Duodenal mucosa (tissue), 2 donors: Measurements from ENCODE around the gene ASIC2.

ENCODE experiments used
- H3K27ac ChIP-seq: one replicate; pipeline ENCODE4 v1.7.0; 2013; ENCODE audit warnings: low read depth, low read length
- H3K27me3 ChIP-seq, 2 donors: one replicate each; pipeline ENCODE4 v1.7.0; 2013; ENCODE audit warnings: low read length in 2 of 2, control low read depth in 1 of 2; ENCODE audit not compliant: insufficient read depth in 2 of 2, control insufficient read depth in 1 of 2
- H3K36me3 ChIP-seq, 2 donors: one replicate each; pipeline ENCODE4 v1.7.0; 2013; ENCODE audit warnings: low read length in 2 of 2, control low read depth in 1 of 2; ENCODE audit not compliant: insufficient read depth in 2 of 2, control insufficient read depth in 1 of 2
- H3K4me1 ChIP-seq, 2 donors: one replicate each; pipeline ENCODE4 v1.7.0; 2013; ENCODE audit warnings: low read length in 2 of 2, control low read depth in 1 of 2; ENCODE audit not compliant: insufficient read depth in 2 of 2, control insufficient read depth in 1 of 2
- H3K4me3 ChIP-seq, 2 donors: one replicate each; pipeline ENCODE4 v1.7.0; 2013; ENCODE audit warnings: low read length in 2 of 2, low read depth in 1 of 2
- H3K9ac ChIP-seq, 2 donors: one replicate each; pipeline ENCODE4 v1.7.0; 2013; ENCODE audit warnings: low read length in 2 of 2, low read depth in 1 of 2
- H3K9me3 ChIP-seq, 2 donors: one replicate each; pipeline ENCODE4 v1.7.0; 2013; ENCODE audit warnings: low read length in 2 of 2, control low read depth in 1 of 2; ENCODE audit not compliant: control insufficient read depth in 1 of 2

The ASIC2 gene

DNA sequence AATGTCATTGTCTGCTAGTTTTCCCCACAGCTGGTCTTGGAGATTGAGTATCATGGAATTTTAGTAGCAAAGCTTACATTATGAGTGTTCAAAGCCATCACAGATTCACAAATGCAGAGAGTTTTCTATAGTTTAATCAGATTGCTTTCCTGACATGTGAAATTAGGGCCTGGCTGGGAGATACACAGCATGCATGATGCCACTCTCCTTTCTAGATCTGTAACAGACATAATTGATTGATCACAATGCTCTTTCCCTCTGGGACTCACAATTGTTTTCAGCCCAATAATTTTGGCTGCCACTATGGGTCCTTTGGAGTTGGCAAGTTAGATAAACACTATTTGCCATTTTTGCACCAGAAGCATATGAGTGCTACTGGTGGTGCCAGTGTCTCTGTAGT, 168.9 kb downstream of the ASIC2 start:
- H3K4me1 ChIP-seq, result no peaks in the 10 kb centered on the region
- no peak overlapping the region for H3K27ac ChIP-seq
- H3K9ac ChIP-seq, result no peak overlapping the region
- H3K27me3 ChIP-seq, result no peaks in the 10 kb centered on the region
- H3K36me3 ChIP-seq, result no peaks in the 10 kb centered on the region
- no peak overlapping the region for H3K4me3 ChIP-seq
- H3K9me3 ChIP-seq, result no peaks in the 10 kb centered on the region

DNA sequence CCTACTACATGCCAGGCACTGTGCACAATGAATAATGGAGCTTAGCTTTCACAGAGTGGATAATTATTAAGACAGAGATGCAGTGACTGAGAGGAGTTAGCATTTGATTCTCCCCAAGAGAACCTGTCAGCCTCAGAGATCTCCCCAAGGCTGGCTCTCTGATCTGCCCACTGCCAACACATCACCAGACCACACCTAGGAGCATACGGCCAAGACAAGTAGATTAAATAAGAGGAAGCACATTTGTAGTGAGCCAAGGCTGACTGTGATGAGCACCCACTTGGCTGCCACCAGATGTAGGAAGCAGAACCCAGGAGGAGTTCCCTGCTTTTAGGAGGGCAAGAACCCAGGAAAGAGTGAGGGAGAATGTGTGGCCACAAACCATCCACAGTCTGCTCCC, 171.3 kb downstream of the ASIC2 start:
- H3K4me1 ChIP-seq, result no peaks in the 10 kb centered on the region
- no peaks in the 10 kb centered on the region for H3K27me3 ChIP-seq
- H3K36me3 ChIP-seq, result no peaks in the 10 kb centered on the region
- H3K27ac ChIP-seq, result no peak overlapping the region
- H3K9me3 ChIP-seq, result no peaks in the 10 kb centered on the region
- H3K4me3 ChIP-seq, result no peak overlapping the region
- no peak overlapping the region for H3K9ac ChIP-seq

DNA sequence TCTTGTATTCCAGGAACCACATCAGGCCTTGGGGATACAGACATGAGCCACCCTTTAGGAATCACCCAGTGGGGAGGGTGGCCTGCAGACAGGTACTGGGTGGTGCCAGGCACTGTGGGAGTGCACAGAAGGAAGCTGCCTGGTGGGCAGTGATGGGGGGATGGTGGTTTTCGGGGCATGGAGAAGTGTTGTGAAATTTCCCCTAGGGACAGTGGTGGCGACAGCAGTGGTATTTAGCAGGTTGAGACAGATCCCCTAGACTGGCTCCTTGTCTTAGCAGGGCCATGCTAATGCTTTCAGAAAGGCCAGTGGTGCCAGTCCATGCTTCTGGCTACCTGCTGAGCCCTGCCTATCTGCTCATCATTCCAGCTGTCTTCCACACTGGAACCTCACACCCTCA, 171.8 kb downstream of the ASIC2 start:
- H3K9ac ChIP-seq, result no peak overlapping the region
- H3K36me3 ChIP-seq, result no peaks in the 10 kb centered on the region
- H3K4me3 ChIP-seq, result no peak overlapping the region
- H3K9me3 ChIP-seq, result no peaks in the 10 kb centered on the region
- no peaks in the 10 kb centered on the region for H3K27me3 ChIP-seq
- no peak overlapping the region for H3K27ac ChIP-seq
- H3K4me1 ChIP-seq, result no peaks in the 10 kb centered on the region

DNA sequence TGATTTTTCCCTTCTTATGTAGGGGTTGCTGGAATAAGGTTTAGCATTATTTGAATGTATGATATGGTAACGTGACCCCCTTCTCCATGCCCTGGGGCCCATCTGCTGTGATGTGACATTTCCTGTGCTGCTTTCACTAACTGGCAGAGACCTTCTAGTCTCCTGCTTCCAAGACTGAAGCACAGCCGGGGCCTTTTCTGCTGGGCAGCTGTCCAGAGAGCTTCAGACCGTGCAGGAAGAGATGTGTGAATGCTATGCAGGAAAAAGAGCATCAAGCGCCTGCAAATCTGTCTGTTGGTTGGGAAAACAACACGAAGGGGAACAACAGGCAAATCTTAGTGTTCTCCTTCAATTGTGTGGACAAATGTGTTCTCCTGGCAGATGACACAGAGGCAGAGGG, 173.0 kb downstream of the ASIC2 start:
- H3K9ac ChIP-seq, result no peak overlapping the region
- H3K4me3 ChIP-seq, result no peak overlapping the region
- H3K4me1 ChIP-seq, result no peaks in the 10 kb centered on the region
- H3K27me3 ChIP-seq, result no peaks in the 10 kb centered on the region
- H3K9me3 ChIP-seq, result no peaks in the 10 kb centered on the region
- H3K27ac ChIP-seq, result no peak overlapping the region
- no peaks in the 10 kb centered on the region for H3K36me3 ChIP-seq

DNA sequence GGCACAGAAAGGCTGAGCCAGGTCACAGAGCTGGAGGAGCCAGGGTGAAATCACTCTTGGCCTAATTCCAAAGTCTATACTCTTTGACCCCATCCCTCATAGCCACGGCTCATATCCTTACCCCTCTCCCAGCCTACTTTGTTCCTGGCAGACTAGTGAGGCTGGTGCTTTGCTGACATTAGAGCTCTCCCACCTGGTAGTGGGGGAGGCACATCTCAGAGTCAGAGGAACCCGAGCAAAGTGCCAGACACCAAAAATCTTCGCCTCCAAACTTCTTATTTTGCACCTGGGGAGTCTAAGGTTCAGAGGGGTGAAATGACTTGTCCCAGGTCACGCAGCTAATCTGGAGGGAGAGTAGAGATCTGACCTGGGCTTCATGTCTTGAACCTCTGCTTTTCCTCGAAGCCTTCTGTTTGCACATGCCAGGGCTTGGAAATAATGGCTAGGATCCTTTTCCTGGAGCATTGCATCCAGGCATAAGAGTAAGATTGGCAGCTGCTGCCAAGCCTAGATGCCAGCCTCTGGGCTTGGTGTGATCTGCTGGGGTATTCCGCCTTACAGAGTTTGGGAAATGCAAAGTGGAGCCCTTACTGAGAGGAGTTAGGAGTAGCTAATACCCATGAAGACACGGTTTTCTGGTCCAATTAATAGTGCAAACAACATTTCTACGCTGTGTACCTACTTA, 174.6 kb downstream of the ASIC2 start:
- H3K9me3 ChIP-seq, result no peaks in the 10 kb centered on the region
- H3K4me1 ChIP-seq, result no peaks in the 10 kb centered on the region
- no peaks in the 10 kb centered on the region for H3K36me3 ChIP-seq
- H3K27me3 ChIP-seq, result no peaks in the 10 kb centered on the region
- H3K9ac ChIP-seq, result no peak overlapping the region
- no peak overlapping the region for H3K4me3 ChIP-seq
- no peak overlapping the region for H3K27ac ChIP-seq

DNA sequence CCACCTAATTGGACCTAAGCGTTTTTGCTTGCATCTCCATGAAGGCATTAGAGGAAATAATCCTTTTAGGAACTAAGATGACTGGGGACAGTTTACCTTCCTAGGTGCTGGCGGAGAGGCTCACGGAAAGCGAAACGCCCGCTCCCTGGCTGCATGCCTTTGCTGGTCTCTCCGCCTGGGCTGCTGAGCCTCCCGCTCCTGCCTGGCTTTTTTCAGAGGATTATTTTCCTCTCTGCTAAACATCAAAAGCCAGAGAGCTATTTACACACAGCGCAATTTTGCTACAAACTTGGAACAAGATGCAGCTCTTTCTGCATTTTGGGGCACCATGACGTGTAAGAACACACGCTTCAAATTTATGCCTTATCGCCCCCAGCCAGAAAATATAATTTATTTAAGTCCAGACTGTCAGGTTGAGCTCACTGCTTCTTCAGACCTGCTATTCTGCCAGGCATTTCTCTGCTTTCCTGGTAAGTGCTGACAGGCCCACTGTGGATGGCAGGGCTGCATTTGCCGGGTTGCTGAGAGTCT, 177.0 kb downstream of the ASIC2 start:
- no peak overlapping the region for H3K4me3 ChIP-seq
- no peaks in the 10 kb centered on the region for H3K4me1 ChIP-seq
- H3K27me3 ChIP-seq, result no peaks in the 10 kb centered on the region

DNA sequence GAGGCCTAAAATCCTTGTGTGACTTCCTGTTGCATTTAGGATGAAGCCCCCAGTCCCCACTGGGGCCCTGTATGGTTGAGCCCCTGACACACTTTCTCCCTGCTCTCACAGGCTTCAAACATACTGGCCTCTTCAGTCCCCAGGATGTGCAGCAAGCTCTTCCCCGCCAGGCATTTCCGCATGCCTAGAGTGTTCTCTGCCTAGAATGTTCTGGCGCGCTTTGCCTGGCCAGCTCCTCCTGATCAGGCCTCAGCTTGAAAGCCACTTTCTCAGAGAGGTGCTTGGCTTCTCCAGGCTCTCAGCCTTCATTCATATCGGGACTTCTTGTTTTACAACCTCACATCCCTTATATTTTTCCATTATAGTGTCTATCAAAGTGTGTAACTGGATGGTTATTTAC, 177.7 kb downstream of the ASIC2 start:
- no peaks in the 10 kb centered on the region for H3K9me3 ChIP-seq
- H3K4me3 ChIP-seq, result no peak overlapping the region
- H3K9ac ChIP-seq, result no peak overlapping the region
- H3K4me1 ChIP-seq, result no peaks in the 10 kb centered on the region
- H3K27me3 ChIP-seq, result no peaks in the 10 kb centered on the region
- H3K27ac ChIP-seq, result no peak overlapping the region
- H3K36me3 ChIP-seq, result no peaks in the 10 kb centered on the region

More for the DNA sequence above, 177.0 kb downstream of the ASIC2 start:
- no peak overlapping the region for H3K27ac ChIP-seq
- H3K9me3 ChIP-seq, result no peaks in the 10 kb centered on the region
- no peak overlapping the region for H3K9ac ChIP-seq
- H3K36me3 ChIP-seq, result no peaks in the 10 kb centered on the region

DNA sequence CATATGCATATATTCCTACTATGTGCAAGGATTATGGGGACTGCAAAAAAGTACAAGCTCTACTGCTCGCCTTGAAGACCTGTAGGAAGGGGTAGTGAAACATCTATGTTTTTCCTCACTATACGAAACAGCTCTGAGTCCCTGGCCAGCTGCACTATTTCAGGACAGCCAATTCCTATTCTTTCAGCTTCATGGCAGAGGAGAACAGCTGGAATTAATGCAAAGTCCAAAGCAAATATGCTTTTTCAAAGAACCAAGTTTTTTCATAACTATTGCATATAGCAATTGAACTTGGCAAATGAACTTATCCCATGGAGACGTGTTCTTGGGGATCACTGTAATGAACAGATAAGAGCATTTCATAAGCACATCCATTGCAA, 179.1 kb downstream of the ASIC2 start:
- Histone ChIP-seq H3K4me1 (no peaks in the 10 kb centered on the region), H3K4me3 (no peak overlapping the region), H3K27ac (no peak overlapping the region), H3K9ac (no peak overlapping the region), H3K27me3 (no peaks in the 10 kb centered on the region), H3K36me3 (no peaks in the 10 kb centered on the region), H3K9me3 (no peaks in the 10 kb centered on the region)

DNA sequence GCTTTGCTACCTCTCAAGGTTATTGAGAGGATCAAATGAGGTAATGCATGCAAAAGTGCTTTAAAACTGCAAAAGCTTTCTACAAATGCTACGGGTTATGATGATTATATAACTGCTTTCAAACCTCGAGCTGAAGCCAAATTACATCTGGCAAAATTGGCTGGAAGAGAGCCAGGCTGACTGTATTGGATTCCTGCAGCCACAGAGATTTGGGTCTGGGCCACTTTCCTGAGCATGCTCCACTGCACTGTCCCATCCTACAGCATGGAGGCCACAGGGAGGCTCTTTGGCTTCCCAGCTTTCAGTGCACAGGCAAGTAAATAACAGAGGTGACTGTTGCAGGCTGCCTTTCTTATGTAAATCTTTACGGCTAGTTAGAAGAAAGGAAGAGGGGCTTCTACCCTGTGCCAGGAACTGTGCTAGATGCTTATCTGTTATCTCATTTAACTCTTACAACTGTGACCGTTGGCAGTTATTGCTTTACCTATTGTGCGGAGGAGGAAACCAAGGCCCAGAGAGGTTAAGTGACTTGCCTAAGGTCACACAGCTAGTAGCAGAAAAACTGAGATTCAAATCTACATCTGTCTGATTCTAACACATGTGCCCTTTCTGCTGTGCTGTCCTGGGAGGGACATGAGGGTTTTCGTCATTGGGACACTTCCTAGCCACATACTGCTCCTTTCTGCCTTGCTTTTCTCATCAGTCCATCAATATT, 179.7 kb downstream of the ASIC2 start:
- Histone ChIP-seq H3K4me1 (no peaks in the 10 kb centered on the region), H3K4me3 (no peak overlapping the region), H3K36me3 (no peaks in the 10 kb centered on the region), H3K27ac (no peak overlapping the region), H3K9me3 (no peaks in the 10 kb centered on the region), H3K9ac (no peak overlapping the region), H3K27me3 (no peaks in the 10 kb centered on the region)

DNA sequence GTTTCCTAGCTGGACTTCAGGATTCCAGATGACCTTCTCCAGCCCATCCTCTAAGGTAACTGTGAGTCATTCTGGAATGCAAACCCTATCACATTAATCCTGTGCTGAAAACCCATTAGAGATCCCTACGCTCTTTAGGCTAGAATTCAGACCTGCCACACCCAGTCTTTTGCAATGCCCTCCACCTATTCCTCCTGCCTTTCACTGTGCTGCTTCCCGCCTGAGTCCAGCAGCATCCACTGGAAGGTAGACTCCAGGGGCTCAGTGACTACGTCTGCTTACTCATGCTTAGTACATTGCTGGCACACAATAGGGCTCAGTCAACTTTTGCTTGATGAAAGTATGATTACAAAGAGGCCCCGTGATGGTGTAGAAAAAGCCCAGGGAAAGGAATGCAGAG, 180.3 kb downstream of the ASIC2 start:
- Histone ChIP-seq H3K27me3 (no peaks in the 10 kb centered on the region), H3K4me1 (no peaks in the 10 kb centered on the region), H3K9me3 (no peaks in the 10 kb centered on the region), H3K4me3 (no peak overlapping the region), H3K9ac (no peak overlapping the region), H3K27ac (no peak overlapping the region), H3K36me3 (no peaks in the 10 kb centered on the region)
